Progenitor cell of endocrine pancreas (in vitro differentiated cells): ENCODE measurements around the gene CCDC33. TPM values are rescaled to one million over a fixed set of nuclear protein-coding genes. Genes with fewer than 3 reads are reported as not detected.

Experiments used
- DNase-seq: peaks from one replicate; pipeline ENCODE4 v3.0.0; 2021; ENCODE audit warnings: low spot score; ENCODE audit not compliant: unreplicated experiment
- H3K27ac Mint-ChIP-seq: 2 replicates; pipeline ENCODE4 v1.8.0; 2021; ENCODE audit warnings: mild to moderate bottlenecking, moderate library complexity, mixed read lengths
- H3K27me3 Mint-ChIP-seq: 2 replicates; pipeline ENCODE4 v1.8.0; 2021; ENCODE audit warnings: mixed read lengths
- H3K36me3 Mint-ChIP-seq: 2 replicates; pipeline ENCODE4 v1.8.0; 2022; ENCODE audit warnings: mixed read lengths; ENCODE audit not compliant: insufficient read depth
- H3K4me1 Mint-ChIP-seq: 2 replicates; pipeline ENCODE4 v1.8.0; 2021; ENCODE audit warnings: low read depth, mixed read lengths
- H3K4me3 Mint-ChIP-seq: 2 replicates; pipeline ENCODE4 v1.8.0; 2021; ENCODE audit warnings: low read depth, mild to moderate bottlenecking, moderate library complexity, mixed read lengths
- H3K9me3 Mint-ChIP-seq: 2 replicates; pipeline ENCODE4 v1.8.0; 2021; ENCODE audit warnings: low read depth, mixed read lengths
- total RNA-seq: library from RNA; stranded (reverse); gene quantifications from 2 replicates; pipeline ENCODE4 v1.2.1, GENCODE V29; 2021
- TF ChIP-seq, protein P1 (sequence below): fragments of 200-600 bp; sonication (generic); IDR thresholded peaks from one replicate; pipeline ENCODE4 v1.5.0; 2021; ENCODE audit warnings: antibody characterized with exemption, mild to moderate bottlenecking; ENCODE audit not compliant: unreplicated experiment

The CCDC33 gene
- total RNA-seq, 1 donor from 2014 or later: 0.84 TPM

DNA sequence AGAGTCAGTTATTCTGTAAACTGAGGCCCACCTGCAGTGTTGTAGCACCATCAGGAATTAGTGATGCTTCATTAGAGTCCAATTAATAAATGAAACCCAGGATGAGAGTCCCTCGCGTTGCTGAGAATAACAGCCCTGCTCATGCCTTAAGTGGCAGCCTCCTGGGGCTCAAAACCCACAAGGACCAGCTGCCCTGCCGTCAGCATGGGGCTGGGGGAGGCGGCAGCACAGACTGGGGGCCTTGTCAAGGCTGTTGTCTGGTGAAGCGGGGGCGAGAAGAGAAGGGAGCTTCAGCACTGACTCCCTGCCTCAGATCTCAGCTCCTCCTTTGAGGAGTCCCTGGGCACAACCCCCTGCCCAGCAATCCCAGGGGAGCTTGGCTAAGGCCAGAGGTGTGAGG is 21.0 kb downstream of the CCDC33 start:
- no peak for DNase-seq
- H3K27me3 Mint-ChIP-seq: peaks cover 49% of the 10 kb centered on the region

DNA sequence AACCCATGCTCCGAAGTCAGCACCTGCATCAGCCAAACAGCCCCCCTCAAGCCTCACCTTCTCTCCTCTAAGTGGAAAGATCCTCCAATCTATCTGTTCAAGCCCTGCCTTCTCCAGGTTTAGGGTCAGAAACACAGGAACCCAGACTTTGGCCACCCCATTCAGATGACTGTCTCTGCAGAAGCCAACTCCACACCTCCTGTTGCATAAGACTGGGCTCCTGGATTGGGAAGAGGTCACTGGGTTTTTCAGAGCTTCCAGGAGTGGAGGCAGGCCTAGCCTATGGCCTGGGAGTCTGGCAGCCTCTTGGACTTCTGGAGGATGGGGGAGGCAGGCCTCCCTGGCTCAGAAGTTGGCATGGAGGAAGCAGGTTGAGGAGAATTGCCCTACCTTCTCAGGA is 21.5 kb downstream of the CCDC33 start:
- peaks cover 50% of the 10 kb centered on the region for H3K27me3 Mint-ChIP-seq
- DNase-seq: no peak
- no peak overlapping the region for H3K4me3 Mint-ChIP-seq
- H3K9me3 Mint-ChIP-seq: no peaks in the 10 kb centered on the region
- H3K36me3 Mint-ChIP-seq: no peaks in the 10 kb centered on the region
- TF ChIP-seq, protein P1, sequence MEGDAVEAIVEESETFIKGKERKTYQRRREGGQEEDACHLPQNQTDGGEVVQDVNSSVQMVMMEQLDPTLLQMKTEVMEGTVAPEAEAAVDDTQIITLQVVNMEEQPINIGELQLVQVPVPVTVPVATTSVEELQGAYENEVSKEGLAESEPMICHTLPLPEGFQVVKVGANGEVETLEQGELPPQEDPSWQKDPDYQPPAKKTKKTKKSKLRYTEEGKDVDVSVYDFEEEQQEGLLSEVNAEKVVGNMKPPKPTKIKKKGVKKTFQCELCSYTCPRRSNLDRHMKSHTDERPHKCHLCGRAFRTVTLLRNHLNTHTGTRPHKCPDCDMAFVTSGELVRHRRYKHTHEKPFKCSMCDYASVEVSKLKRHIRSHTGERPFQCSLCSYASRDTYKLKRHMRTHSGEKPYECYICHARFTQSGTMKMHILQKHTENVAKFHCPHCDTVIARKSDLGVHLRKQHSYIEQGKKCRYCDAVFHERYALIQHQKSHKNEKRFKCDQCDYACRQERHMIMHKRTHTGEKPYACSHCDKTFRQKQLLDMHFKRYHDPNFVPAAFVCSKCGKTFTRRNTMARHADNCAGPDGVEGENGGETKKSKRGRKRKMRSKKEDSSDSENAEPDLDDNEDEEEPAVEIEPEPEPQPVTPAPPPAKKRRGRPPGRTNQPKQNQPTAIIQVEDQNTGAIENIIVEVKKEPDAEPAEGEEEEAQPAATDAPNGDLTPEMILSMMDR: no peak
- no peak overlapping the region for H3K27ac Mint-ChIP-seq
- peaks cover 1% of the 10 kb centered on the region for H3K4me1 Mint-ChIP-seq

More for the DNA sequence above, 21.0 kb downstream of the CCDC33 start:
- Mint-ChIP-seq H3K27ac (no peak overlapping the region), H3K36me3 (no peaks in the 10 kb centered on the region), H3K4me3 (no peak overlapping the region), H3K9me3 (no peaks in the 10 kb centered on the region), H3K4me1 (peaks cover 1% of the 10 kb centered on the region)
- TF ChIP-seq, protein P1: no peak

DNA sequence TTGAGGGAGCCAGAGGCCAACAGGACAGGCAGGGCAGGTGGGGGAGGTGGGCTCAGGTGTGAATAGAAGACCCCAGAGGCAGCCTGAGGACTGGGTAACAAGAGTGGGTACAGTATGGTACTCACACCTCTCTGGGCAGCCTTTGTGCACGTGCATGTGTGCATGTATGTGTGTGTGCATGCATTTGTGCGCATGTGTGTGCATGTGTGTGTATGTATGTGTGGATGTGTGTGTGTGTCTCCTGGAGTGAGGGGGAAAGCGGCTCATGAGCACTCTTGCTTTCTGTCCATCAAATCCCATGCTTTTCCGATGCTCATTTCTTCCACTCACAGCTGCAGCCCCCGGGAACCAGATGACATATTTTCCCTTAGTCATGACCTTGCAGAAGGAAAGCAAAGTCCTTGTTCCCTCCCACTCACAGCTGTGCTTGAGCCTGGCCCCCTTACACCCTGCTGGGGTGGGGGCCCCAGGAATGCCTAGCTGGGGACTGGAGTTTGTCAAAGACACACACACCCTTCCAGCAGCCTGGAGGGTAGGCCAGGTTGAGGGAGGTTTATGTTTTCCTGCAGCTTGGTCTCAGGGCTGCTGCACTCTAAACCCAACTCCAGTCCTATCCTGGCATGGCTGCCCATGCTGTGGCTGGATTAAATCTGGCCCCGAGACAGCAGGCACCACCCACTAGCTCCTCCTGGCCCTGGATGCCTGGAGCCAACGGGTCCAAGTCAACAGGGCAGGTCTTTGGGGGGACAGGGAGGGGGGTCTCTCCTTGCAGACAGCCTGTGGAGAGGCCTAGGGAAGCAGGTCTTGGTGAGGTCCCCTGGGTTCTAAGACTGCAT is 22.5 kb downstream of the CCDC33 start:
- no peak overlapping the region for H3K4me3 Mint-ChIP-seq
- H3K27ac Mint-ChIP-seq: no peak overlapping the region
- H3K36me3 Mint-ChIP-seq: no peaks in the 10 kb centered on the region
- peaks cover 55% of the 10 kb centered on the region for H3K27me3 Mint-ChIP-seq
- peaks cover 1% of the 10 kb centered on the region for H3K4me1 Mint-ChIP-seq
- TF ChIP-seq, protein P1: no peak
- no peak for DNase-seq
- H3K9me3 Mint-ChIP-seq: no peaks in the 10 kb centered on the region

DNA sequence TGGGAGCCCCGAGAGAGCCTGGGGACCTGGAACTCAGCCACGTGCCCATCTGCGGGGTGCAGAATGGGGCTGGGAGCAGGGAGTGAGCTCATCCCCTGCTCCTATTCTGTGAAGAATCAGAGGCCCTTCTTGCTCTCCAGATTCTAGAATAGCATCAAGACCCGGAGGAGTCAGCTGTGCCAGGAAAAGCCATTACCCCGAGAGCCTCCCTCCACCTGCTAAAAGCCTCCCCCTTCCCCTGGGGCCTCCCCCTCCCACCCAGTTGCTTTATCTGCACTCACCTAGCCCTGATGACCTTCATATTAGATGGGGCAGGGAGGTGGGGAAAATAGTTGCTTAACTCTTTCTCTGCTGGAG is 23.1 kb downstream of the CCDC33 start:
- no peak overlapping the region for H3K27ac Mint-ChIP-seq
- peaks cover 1% of the 10 kb centered on the region for H3K4me1 Mint-ChIP-seq
- DNase-seq: no peak
- TF ChIP-seq, protein P1: no peak
- peaks cover 57% of the 10 kb centered on the region for H3K27me3 Mint-ChIP-seq
- no peak overlapping the region for H3K4me3 Mint-ChIP-seq
- no peaks in the 10 kb centered on the region for H3K36me3 Mint-ChIP-seq
- H3K9me3 Mint-ChIP-seq: no peaks in the 10 kb centered on the region

DNA sequence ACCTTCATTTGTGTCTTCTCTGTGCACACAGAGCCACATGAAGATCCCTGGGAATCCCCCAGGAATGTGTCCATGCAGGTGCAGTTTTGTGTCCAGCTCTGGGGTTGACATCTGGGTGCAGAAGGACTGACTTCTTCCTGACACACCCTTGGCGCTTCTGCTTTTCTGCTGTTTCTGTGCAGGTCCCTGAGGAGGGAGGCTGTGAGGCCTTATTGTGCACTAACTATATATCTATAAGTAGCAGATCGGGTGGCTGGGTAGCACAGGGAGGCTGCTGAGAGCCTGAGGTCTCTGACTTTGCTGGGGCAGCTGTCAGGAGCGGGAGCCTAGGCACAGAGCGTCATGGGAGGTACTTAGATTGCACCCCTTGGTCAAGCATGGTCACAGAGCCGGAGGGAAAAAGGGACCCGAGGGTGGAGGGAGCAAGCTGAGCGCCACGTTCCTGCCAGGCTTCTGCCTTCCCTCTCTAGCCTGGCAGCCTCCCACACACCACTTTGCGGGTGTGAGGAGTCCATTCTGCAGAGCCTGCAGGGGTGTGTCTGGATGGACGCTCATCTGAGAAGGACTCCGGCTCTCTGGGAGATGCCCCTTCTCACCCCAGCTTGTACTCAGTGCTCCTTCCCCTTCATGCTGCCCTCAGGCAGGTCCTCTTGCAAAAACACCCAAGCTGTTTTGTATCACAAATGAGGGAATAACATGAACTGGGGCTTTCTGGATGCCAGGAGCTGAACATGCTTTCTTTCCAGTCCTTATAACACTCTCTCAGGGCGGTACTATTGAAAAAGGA is 23.9 kb downstream of the CCDC33 start:
- H3K4me1 Mint-ChIP-seq: peaks cover 1% of the 10 kb centered on the region
- H3K9me3 Mint-ChIP-seq: no peaks in the 10 kb centered on the region
- no peak overlapping the region for H3K4me3 Mint-ChIP-seq
- TF ChIP-seq, protein P1: no peak
- H3K27ac Mint-ChIP-seq: no peak overlapping the region
- H3K27me3 Mint-ChIP-seq: peaks cover 54% of the 10 kb centered on the region
- DNase-seq: no peak
- no peaks in the 10 kb centered on the region for H3K36me3 Mint-ChIP-seq
